Measurements from ENCODE around the gene SERPINA3.

DNA sequence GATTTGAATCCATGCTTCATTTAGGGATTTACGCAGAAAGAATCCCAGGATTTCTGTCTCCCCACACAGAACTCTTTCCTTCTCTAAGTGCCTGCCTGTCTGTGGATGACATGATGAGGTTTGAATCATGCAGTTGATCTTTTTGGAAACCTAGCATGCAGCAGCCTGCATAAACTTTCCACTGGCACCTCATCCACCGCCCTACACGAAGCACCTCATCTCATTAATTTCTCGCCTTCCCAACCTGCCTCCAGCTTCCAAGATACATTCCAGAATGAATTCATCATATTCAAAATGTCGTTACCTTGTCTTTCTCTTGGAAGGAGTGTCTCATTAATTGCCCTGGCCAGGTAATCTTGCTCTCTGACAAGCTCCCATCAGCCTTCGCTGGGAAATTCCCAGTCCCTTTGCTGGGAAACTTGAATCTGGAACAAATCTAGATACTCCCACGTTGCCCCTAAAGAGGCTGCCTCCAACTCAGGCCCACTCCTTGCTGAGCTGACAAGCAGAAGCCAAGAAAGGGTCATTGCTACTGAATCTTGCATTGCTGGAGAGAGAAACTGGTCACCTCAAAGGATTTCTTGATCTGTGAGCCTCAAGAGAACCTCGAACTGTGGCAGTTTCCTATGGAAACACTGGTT lies 48.2 kb downstream of the SERPINA3 start:
- TF ChIP-seq, protein P1, sequence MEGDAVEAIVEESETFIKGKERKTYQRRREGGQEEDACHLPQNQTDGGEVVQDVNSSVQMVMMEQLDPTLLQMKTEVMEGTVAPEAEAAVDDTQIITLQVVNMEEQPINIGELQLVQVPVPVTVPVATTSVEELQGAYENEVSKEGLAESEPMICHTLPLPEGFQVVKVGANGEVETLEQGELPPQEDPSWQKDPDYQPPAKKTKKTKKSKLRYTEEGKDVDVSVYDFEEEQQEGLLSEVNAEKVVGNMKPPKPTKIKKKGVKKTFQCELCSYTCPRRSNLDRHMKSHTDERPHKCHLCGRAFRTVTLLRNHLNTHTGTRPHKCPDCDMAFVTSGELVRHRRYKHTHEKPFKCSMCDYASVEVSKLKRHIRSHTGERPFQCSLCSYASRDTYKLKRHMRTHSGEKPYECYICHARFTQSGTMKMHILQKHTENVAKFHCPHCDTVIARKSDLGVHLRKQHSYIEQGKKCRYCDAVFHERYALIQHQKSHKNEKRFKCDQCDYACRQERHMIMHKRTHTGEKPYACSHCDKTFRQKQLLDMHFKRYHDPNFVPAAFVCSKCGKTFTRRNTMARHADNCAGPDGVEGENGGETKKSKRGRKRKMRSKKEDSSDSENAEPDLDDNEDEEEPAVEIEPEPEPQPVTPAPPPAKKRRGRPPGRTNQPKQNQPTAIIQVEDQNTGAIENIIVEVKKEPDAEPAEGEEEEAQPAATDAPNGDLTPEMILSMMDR (IDR thresholded peaks at IDR 0.05) = no peak
- TF ChIP-seq POLR2A (IDR thresholded peaks at IDR 0.05) = no peak
